Calu3 (cell line): ENCODE results near the gene TMEM235. TPM values are rescaled to one million over a fixed set of nuclear protein-coding genes. Genes with fewer than 3 reads are reported as not detected.

ENCODE experiments used
- BruUV-seq: library from RNA; stranded (reverse); fragments of 400-500 nt; replicated peaks from 2 replicates; lab custom pipeline; 2021; lab: Mats Ljungman, UMichigan
- CTCF ChIA-PET: fragments of 300-600 bp; sonication (Branson Sonifier 250); formaldehyde crosslinking; loops from one replicate; lab custom pipeline; 2022; ENCODE audit warnings: antibody characterized with exemption; lab: Charles Lee
- DNase-seq: peaks from one replicate; pipeline ENCODE4 v3.0.0; 2022
- H3K27ac Mint-ChIP-seq: one replicate; pipeline ENCODE4 v1.8.0; 2022; ENCODE audit warnings: mixed read lengths; ENCODE audit not compliant: unreplicated experiment
- H3K27me3 Mint-ChIP-seq: one replicate; pipeline ENCODE4 v1.8.0; 2022; ENCODE audit warnings: mixed read lengths; ENCODE audit not compliant: unreplicated experiment
- H3K36me3 Mint-ChIP-seq: one replicate; pipeline ENCODE4 v1.8.0; 2022; ENCODE audit warnings: mild to moderate bottlenecking, moderate library complexity, mixed read lengths; ENCODE audit not compliant: insufficient read depth, unreplicated experiment
- H3K4me1 Mint-ChIP-seq: one replicate; pipeline ENCODE4 v1.8.0; 2022; ENCODE audit warnings: mild to moderate bottlenecking, low read depth, mixed read lengths; ENCODE audit not compliant: unreplicated experiment
- H3K4me3 Mint-ChIP-seq: one replicate; pipeline ENCODE4 v1.8.0; 2022; ENCODE audit warnings: mild to moderate bottlenecking, low read depth, moderate library complexity, mixed read lengths; ENCODE audit not compliant: unreplicated experiment
- H3K9me3 Mint-ChIP-seq: one replicate; pipeline ENCODE4 v1.8.0; 2022; ENCODE audit warnings: low read depth, mixed read lengths; ENCODE audit not compliant: unreplicated experiment
- intact Hi-C: fragments of 100-400 bp; cut with micrococcal nuclease; formaldehyde crosslinking; loops from one replicate; pipeline ENCODE4 v1.10.0; 2022; ENCODE audit not compliant: unreplicated experiment
- total RNA-seq: library from RNA; stranded (reverse); gene quantifications from 2 replicates; pipeline ENCODE4 v1.2.3, GENCODE V29; 2022
- TF ChIP-seq, protein P1 (sequence below): fragments of 200-600 bp; IDR thresholded peaks from one replicate; pipeline ENCODE4 v1.8.0; 2022; ENCODE audit warnings: antibody characterized with exemption; ENCODE audit not compliant: unreplicated experiment

TMEM235 gene
- total RNA-seq, 1 experiment from 2014 or later: not detected

DNA sequence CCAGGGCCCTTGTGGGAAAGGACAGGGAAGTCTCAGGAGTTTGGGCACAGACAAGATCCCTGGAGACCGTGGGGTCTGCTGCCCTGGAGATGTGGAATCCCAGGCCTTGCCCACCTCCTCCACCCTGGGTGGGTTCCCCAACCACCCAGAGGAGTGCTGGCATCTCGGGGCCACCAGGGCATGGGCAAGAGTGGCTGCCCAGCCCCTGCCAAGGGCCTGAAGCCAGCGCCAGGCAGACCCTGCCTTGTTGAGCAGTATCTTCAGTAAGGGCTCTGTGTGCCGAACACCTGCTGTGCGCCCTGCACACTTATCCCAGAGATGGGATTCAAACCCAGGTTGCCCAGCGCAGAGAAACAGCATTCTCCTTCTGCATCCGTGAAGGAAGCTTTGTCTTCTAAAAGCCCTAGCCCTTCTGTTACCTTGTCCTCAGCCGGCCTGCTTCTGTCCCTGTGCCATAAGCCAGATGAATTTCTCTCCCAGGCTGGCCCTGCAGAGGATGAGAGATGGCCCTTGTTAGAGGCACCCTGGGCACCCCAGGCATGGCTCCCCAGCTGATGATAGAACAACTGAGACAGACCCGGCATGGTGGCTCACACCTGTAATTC, 32.4 kb downstream of the TMEM235 start:
- Mint-ChIP-seq H3K9me3 (no peaks in the 10 kb centered on the region), H3K4me1 (peaks cover 9% of the 10 kb centered on the region), H3K27ac (no peak overlapping the region), H3K27me3 (peaks cover 3% of the 10 kb centered on the region), H3K36me3 (no peaks in the 10 kb centered on the region), H3K4me3 (no peak overlapping the region)
- BruUV-seq: no TSS peak
- TF ChIP-seq, protein P1, sequence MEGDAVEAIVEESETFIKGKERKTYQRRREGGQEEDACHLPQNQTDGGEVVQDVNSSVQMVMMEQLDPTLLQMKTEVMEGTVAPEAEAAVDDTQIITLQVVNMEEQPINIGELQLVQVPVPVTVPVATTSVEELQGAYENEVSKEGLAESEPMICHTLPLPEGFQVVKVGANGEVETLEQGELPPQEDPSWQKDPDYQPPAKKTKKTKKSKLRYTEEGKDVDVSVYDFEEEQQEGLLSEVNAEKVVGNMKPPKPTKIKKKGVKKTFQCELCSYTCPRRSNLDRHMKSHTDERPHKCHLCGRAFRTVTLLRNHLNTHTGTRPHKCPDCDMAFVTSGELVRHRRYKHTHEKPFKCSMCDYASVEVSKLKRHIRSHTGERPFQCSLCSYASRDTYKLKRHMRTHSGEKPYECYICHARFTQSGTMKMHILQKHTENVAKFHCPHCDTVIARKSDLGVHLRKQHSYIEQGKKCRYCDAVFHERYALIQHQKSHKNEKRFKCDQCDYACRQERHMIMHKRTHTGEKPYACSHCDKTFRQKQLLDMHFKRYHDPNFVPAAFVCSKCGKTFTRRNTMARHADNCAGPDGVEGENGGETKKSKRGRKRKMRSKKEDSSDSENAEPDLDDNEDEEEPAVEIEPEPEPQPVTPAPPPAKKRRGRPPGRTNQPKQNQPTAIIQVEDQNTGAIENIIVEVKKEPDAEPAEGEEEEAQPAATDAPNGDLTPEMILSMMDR: no peak
- CTCF ChIA-PET: no interaction called here
- intact Hi-C loops: no loop called here
- DNase-seq: no peak

DNA sequence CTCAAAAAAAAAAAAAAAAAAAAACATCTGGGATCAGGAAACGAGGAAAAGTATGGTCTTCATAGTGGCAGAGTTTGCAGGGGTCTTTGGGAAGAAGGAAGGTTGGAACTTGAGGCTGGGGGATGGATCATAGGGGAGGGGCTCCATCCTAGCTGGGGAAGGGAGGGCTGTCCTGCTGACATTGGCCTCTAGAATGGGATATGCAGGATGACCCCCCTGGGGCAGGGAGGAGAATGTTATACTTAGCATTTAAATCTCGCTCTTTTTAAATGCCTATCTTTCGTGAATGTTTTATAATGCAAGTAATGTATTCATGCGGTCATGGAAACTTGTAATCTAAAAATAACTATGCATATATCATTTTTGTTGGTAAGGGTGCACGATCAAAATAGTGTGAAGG, 33.2 kb downstream of the TMEM235 start:
- H3K9me3 Mint-ChIP-seq: no peaks in the 10 kb centered on the region
- no peak overlapping the region for H3K4me3 Mint-ChIP-seq
- TF ChIP-seq, protein P1: no peak
- H3K27ac Mint-ChIP-seq: no peak overlapping the region
- peaks cover 10% of the 10 kb centered on the region for H3K27me3 Mint-ChIP-seq
- CTCF ChIA-PET: no interaction called here
- H3K36me3 Mint-ChIP-seq: no peaks in the 10 kb centered on the region
- BruUV-seq: no TSS peak
- peaks cover 9% of the 10 kb centered on the region for H3K4me1 Mint-ChIP-seq
- intact Hi-C loops: no loop called here
- no peak for DNase-seq

DNA sequence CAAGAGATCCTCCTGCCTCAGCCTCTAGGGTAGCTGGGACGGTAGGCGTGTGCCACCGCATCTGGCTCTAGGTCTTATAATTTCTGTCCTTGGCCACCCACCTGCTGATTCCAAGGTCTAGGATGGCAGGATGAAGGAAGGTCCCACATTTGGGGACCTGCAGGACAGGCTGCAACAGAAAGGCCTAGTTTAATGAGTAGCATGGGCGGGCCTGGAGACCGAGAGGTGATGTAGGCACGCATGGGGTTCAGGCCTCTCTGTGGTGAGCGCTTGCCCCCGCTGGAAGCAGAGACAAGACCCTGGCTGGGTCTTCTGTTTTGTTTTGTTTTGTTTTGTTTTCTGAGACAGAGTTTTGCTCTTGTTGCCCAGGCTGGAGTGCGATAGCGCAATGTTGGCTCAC, 33.7 kb downstream of the TMEM235 start:
- intact Hi-C loops: no loop called here
- TF ChIP-seq, protein P1: no peak
- no peak for DNase-seq
- Mint-ChIP-seq H3K27ac (no peak overlapping the region), H3K36me3 (no peaks in the 10 kb centered on the region), H3K4me1 (peaks cover 9% of the 10 kb centered on the region), H3K4me3 (no peak overlapping the region), H3K27me3 (peaks cover 16% of the 10 kb centered on the region), H3K9me3 (no peaks in the 10 kb centered on the region)
- no TSS peak for BruUV-seq
- CTCF ChIA-PET: no interaction called here

DNA sequence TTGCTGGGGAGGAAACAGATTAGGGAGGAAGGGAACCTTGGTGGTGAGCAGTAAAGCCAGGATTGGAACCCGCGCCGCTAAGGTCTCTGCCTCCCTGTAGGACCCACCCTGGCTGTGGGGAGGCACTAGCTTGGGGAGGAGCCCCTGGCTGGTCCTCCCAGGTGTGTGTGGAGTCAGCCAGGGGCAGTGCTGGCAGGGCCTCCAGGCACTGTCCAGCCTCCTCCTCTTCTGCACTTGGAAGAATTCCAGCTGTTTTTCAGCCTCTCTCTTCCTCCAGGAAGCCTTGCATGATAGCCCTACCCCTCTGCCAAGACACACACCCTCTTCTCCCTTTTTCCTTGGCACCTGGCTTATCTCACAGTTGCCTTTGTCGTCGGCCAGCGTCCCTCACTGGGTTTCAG, 34.8 kb downstream of the TMEM235 start:
- no TSS peak for BruUV-seq
- DNase-seq: no peak
- CTCF ChIA-PET: no interaction called here
- H3K27ac Mint-ChIP-seq: no peak overlapping the region
- no peak overlapping the region for H3K4me3 Mint-ChIP-seq
- H3K36me3 Mint-ChIP-seq: no peaks in the 10 kb centered on the region
- intact Hi-C loops: no loop called here
- TF ChIP-seq, protein P1: no peak
- H3K9me3 Mint-ChIP-seq: no peaks in the 10 kb centered on the region
- H3K27me3 Mint-ChIP-seq: peaks cover 26% of the 10 kb centered on the region
- peaks cover 9% of the 10 kb centered on the region for H3K4me1 Mint-ChIP-seq
